Measurements from ENCODE around the gene PARVA.

DNA sequence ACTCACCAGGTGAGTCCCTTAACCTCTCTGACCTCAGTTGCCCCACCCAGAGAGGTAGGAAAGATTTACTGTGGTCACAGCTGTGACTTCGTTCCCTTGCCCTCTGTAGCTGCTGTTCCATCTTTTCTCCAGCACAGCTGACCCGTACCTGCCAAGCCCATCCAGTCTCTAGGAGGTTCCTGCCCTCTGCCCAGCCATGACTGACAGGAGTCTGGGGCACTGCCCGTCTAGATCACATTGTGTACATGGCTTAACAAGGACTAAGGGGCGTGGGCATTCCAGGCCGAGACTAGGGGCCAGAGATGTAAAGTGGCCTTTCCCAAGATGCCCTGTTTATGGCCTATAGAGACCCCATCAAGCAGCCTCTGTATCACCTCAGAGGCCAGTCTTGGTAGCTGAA is 132.0 kb downstream of the PARVA start:
- no peak for TF ChIP-seq MAFK (IDR thresholded peaks at IDR 0.05; ENCODE audit: low read length)
- TF ChIP-seq MAZ (CRISPR knock-in tag; conservative IDR thresholded peaks at IDR 0.05 in 1 of 2, IDR thresholded peaks at IDR 0.05 in 1 of 2) = no peak
- no peak for TF ChIP-seq ZBTB33 (CRISPR knock-in tag; IDR thresholded peaks at IDR 0.05)

Data from K562 (cell line).